Mucosa of rectum (tissue), 2 donors: ENCODE measurements around the gene FAIM2.

Experiments used
- H3K27ac ChIP-seq, 2 donors: one replicate each; pipeline ENCODE4 v1.7.0; 2013; ENCODE audit warnings: inconsistent platforms in 2 of 2, low read depth in 2 of 2, low read length in 2 of 2
- H3K27me3 ChIP-seq, 2 donors: one replicate each; pipeline ENCODE4 v1.7.0; 2013; ENCODE audit warnings: low read length in 2 of 2; ENCODE audit not compliant: control insufficient read depth in 2 of 2, insufficient read depth in 2 of 2
- H3K36me3 ChIP-seq, 2 donors: one replicate each; pipeline ENCODE4 v1.7.0; 2013; ENCODE audit warnings: low read length in 2 of 2; ENCODE audit not compliant: control insufficient read depth in 2 of 2, insufficient read depth in 2 of 2
- H3K4me1 ChIP-seq, 2 donors: one replicate each; pipeline ENCODE4 v1.7.0; 2013; ENCODE audit warnings: low read length in 2 of 2, mild to moderate bottlenecking in 1 of 2; ENCODE audit not compliant: control insufficient read depth in 2 of 2, insufficient read depth in 2 of 2
- H3K4me3 ChIP-seq, 2 donors: one replicate each; pipeline ENCODE4 v1.7.0; 2013; ENCODE audit warnings: low read length in 2 of 2
- H3K9ac ChIP-seq, 2 donors: one replicate each; pipeline ENCODE4 v1.7.0; 2013; ENCODE audit warnings: low read length in 2 of 2, low read depth in 1 of 2, mild to moderate bottlenecking in 1 of 2
- H3K9me3 ChIP-seq, 2 donors: one replicate each; pipeline ENCODE4 v1.7.0; 2013; ENCODE audit warnings: low read length in 2 of 2; ENCODE audit not compliant: control insufficient read depth in 2 of 2
- donor health status: healthy.
- donor health status: Normal muscosa, but diverticular disease.

The FAIM2 gene

GRCh38 chr12:49925433-49926204 is 21.9 kb upstream of the FAIM2 start:
- Histone ChIP-seq H3K36me3 (no peaks in the 10 kb centered on the region), H3K9ac (no peak overlapping the region), H3K9me3 (no peaks in the 10 kb centered on the region), H3K4me1 (no peaks in the 10 kb centered on the region), H3K4me3 (no peak overlapping the region), H3K27me3 (no peaks in the 10 kb centered on the region), H3K27ac (no peak overlapping the region)

- no peaks in the 10 kb centered on the region for H3K4me1 ChIP-seq
- no peak overlapping the region for H3K4me3 ChIP-seq
- no peaks in the 10 kb centered on the region for H3K9me3 ChIP-seq
- H3K36me3 ChIP-seq: no peaks in the 10 kb centered on the region
- no peak overlapping the region for H3K27ac ChIP-seq
- H3K9ac ChIP-seq: no peak overlapping the region
- no peaks in the 10 kb centered on the region for H3K27me3 ChIP-seq
Observed at GRCh38 chr12:49924628-49925246, 21.0 kb upstream of the FAIM2 start.

- no peak overlapping the region for H3K4me3 ChIP-seq
- H3K36me3 ChIP-seq: no peaks in the 10 kb centered on the region
- no peak overlapping the region for H3K9ac ChIP-seq
- no peaks in the 10 kb centered on the region for H3K9me3 ChIP-seq
- H3K4me1 ChIP-seq: no peaks in the 10 kb centered on the region
- H3K27me3 ChIP-seq: no peaks in the 10 kb centered on the region
- no peak overlapping the region for H3K27ac ChIP-seq
Observed at GRCh38 chr12:49923880-49924556, 20.3 kb upstream of the FAIM2 start.

GRCh38 chr12:49923035-49923644 is 19.4 kb upstream of the FAIM2 start:
- H3K9me3 ChIP-seq: no peaks in the 10 kb centered on the region
- H3K27me3 ChIP-seq: no peaks in the 10 kb centered on the region
- H3K9ac ChIP-seq: no peak overlapping the region
- H3K4me1 ChIP-seq: no peaks in the 10 kb centered on the region
- H3K4me3 ChIP-seq: no peak overlapping the region
- no peaks in the 10 kb centered on the region for H3K36me3 ChIP-seq
- no peak overlapping the region for H3K27ac ChIP-seq

GRCh38 chr12:49922349-49923034 is 18.8 kb upstream of the FAIM2 start:
- Histone ChIP-seq H3K27me3 (no peaks in the 10 kb centered on the region), H3K9ac (no peak overlapping the region), H3K27ac (no peak overlapping the region), H3K9me3 (no peaks in the 10 kb centered on the region), H3K4me1 (no peaks in the 10 kb centered on the region), H3K36me3 (no peaks in the 10 kb centered on the region), H3K4me3 (no peak overlapping the region)

- no peaks in the 10 kb centered on the region for H3K9me3 ChIP-seq
- H3K4me3 ChIP-seq: no peak overlapping the region
- no peaks in the 10 kb centered on the region for H3K36me3 ChIP-seq
- H3K27ac ChIP-seq: no peak overlapping the region
- H3K27me3 ChIP-seq: no peaks in the 10 kb centered on the region
- H3K4me1 ChIP-seq: no peaks in the 10 kb centered on the region
- no peak overlapping the region for H3K9ac ChIP-seq
Observed at GRCh38 chr12:49921936-49922335, 18.2 kb upstream of the FAIM2 start.

- Histone ChIP-seq H3K4me1 (no peaks in the 10 kb centered on the region), H3K9me3 (no peaks in the 10 kb centered on the region), H3K4me3 (no peak overlapping the region), H3K27me3 (no peaks in the 10 kb centered on the region), H3K27ac (no peak overlapping the region), H3K9ac (no peak overlapping the region), H3K36me3 (no peaks in the 10 kb centered on the region)
Observed at GRCh38 chr12:49921299-49921698, 17.6 kb upstream of the FAIM2 start.

GRCh38 chr12:49920915-49921286 is 17.2 kb upstream of the FAIM2 start:
- H3K4me1 ChIP-seq: no peaks in the 10 kb centered on the region
- no peak overlapping the region for H3K27ac ChIP-seq

GRCh38 chr12:49920241-49920914 is 16.7 kb upstream of the FAIM2 start:
- Histone ChIP-seq H3K9me3 (no peaks in the 10 kb centered on the region), H3K4me1 (no peaks in the 10 kb centered on the region), H3K9ac (no peak overlapping the region), H3K27me3 (no peaks in the 10 kb centered on the region), H3K4me3 (no peak overlapping the region), H3K27ac (no peak overlapping the region), H3K36me3 (no peaks in the 10 kb centered on the region)

More at GRCh38 chr12:49920915-49921286, 17.2 kb upstream of the FAIM2 start:
- H3K9ac ChIP-seq: no peak overlapping the region
- H3K27me3 ChIP-seq: no peaks in the 10 kb centered on the region
- no peaks in the 10 kb centered on the region for H3K36me3 ChIP-seq
- no peaks in the 10 kb centered on the region for H3K9me3 ChIP-seq
- no peak overlapping the region for H3K4me3 ChIP-seq
